LNCaP clone FGC (cell line): Measurements from ENCODE around the gene NME8.

Experiments
- DNase-seq: peaks from one replicate; pipeline ENCODE4 v3.0.0-alpha.2; 2011; ENCODE audit warnings: low read depth
- H3K4me3 ChIP-seq: 2 replicates; pipeline ENCODE4 v1.5.1; 2011; ENCODE audit warnings: mild to moderate bottlenecking, low read depth, low read length, control low read depth
- CTCF ChIP-seq: IDR thresholded peaks from 2 replicates; pipeline ENCODE4 v1.5.1; 2012; ENCODE audit warnings: mild to moderate bottlenecking; ENCODE audit not compliant: control insufficient read depth, insufficient read depth; ENCODE audit errors: extremely low read depth

Gene NME8

DNA sequence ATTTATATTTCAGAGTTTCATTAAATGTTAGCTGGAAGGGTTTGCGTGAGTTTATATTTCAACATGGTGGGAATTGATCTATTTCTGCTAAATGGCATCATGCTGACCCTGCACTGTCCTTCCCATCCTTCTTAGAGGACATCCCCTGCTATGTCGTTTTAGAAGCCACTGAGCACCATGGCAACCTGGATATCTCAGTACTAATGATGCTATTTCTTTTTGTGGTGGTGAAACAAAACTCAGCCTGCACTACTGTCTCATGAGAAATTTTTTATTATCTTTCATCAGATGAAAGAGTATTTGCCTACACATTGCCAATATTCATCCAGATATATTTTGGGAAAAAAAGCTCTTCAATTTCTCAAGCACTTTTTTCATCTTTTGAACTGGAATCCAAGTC, 84.1 kb downstream of the NME8 start:
- H3K4me3 ChIP-seq = no peak overlapping the region
- DNase-seq = no peak
- no peak for TF ChIP-seq CTCF

GRCh38 chr7:37933018-37933566, 84.7 kb downstream of the NME8 start:
- no peak for DNase-seq
- no peak overlapping the region for H3K4me3 ChIP-seq
- TF ChIP-seq CTCF = no peak

GRCh38 chr7:37942934-37943610, 94.7 kb downstream of the NME8 start:
- H3K4me3 ChIP-seq = no peak overlapping the region
- DNase-seq = no peak
- no peak for TF ChIP-seq CTCF

- DNase-seq = no peak
- TF ChIP-seq CTCF = no peak
- H3K4me3 ChIP-seq = no peak overlapping the region
Measured at GRCh38 chr7:37943905-37944736, 95.7 kb downstream of the NME8 start.

DNA sequence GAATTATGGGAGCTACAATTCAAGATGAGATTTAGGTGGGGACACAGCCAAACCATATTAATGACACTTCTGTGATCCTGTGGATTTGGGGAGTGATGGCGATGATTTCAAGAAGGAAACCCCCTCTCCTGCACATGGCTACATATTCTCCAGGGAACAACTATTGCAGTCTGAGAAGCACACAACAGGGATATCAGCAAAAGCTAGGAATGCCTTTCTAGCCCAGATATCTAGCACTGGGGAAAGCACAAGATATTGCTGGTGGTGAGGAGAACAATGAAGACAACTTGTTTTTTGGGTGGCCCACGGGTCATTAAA, 96.3 kb downstream of the NME8 start:
- TF ChIP-seq CTCF = no peak
- H3K4me3 ChIP-seq = no peak overlapping the region
- DNase-seq = no peak

DNA sequence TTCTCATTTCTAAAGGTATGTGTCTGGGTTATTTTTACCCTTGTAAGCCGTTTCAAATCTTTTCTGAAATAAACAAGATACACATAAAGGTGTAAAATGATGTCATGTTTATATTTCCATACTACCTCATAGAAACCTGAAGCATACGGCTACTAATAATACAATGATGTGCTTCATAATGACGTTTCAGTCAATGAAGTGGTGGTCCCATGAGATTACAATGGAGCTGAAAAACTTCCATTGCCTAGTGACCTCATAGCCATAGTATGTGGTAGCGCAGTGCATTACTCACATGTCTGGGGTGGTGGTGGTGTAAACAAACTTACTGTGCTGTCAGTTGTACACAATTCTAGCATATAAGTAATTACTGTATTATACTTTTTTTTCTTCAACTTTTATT, 96.9 kb downstream of the NME8 start:
- H3K4me3 ChIP-seq = no peak overlapping the region
- DNase-seq = no peak
- no peak for TF ChIP-seq CTCF
